Vagina (tissue), 2 donors: ENCODE measurements around the gene RSRP1. TPM values are rescaled to one million over a fixed set of nuclear protein-coding genes. Genes with fewer than 3 reads are reported as not detected.
"Not testable (repeated sequence)": the region's sequence is repeated elsewhere in the genome, so short reads cannot be mapped to it uniquely, and the experiment has no call there.

Experiments used
- DNase-seq, 2 donors: peaks; one replicate each; pipeline ENCODE4 v3.0.0-alpha.2; 2017; ENCODE audit errors: extremely low spot score in 2 of 2
- H3K27ac ChIP-seq: fragments of 200-600 bp; sonication (generic); one replicate; pipeline ENCODE4 v1.5.1; 2019
- H3K27me3 ChIP-seq: fragments of 200-600 bp; sonication (generic); one replicate; pipeline ENCODE4 v1.5.1; 2019
- H3K36me3 ChIP-seq, 2 donors: fragments of 200-600 bp; sonication (generic); one replicate each; pipeline ENCODE4 v1.5.1; 2017 to 2019
- H3K4me1 ChIP-seq: fragments of 200-600 bp; sonication (generic); one replicate; pipeline ENCODE4 v1.5.1; 2019
- H3K4me3 ChIP-seq, 2 donors: fragments of 200-600 bp; sonication (generic); 1 replicate in 1 of 2; 2 replicates in 1 of 2; pipeline ENCODE4 v1.5.1; 2016 to 2019
- H3K9me3 ChIP-seq: fragments of 200-600 bp; sonication (generic); one replicate; pipeline ENCODE4 v1.5.1; 2019
- CTCF ChIP-seq, 3 experiments: fragments of 450-650 bp in 2 of 3; fragments of 200-600 bp in 1 of 3; sonication (generic) in 1 of 3; IDR thresholded peaks; one replicate each; pipeline ENCODE4 v1.5.1; 2017 to 2019; ENCODE audit warnings: antibody characterized with exemption in 3 of 3, mild to moderate bottlenecking in 2 of 3, moderate library complexity in 2 of 3
- POLR2A ChIP-seq, 2 donors: fragments of 450-650 bp; IDR thresholded peaks; one replicate each; pipeline ENCODE4 v1.6.1; 2017; ENCODE audit warnings: antibody characterized with exemption in 2 of 2, mild to moderate bottlenecking in 2 of 2, moderate library complexity in 2 of 2
- POLR2AphosphoS5 ChIP-seq, 2 donors: sonication (generic); formaldehyde crosslinking; IDR thresholded peaks; one replicate each; pipeline ENCODE4 v1.9.0; 2017; ENCODE audit warnings: antibody characterized with exemption in 2 of 2, mild to moderate bottlenecking in 2 of 2, low read depth in 1 of 2; ENCODE audit not compliant: insufficient read depth in 1 of 2
- intact Hi-C: fragments of 100-400 bp; cut with DNase I; formaldehyde crosslinking; loops from one replicate; pipeline ENCODE4 v1.15.1; 2023
- total RNA-seq: library from RNA; depleted of rRNA; stranded (reverse); fragments of >200 nt; gene quantifications from one replicate; pipeline ENCODE4 v1.2.3, GENCODE V29; 2016

Gene RSRP1
- total RNA-seq, 1 donor from 2014 or later = 163 TPM

DNA sequence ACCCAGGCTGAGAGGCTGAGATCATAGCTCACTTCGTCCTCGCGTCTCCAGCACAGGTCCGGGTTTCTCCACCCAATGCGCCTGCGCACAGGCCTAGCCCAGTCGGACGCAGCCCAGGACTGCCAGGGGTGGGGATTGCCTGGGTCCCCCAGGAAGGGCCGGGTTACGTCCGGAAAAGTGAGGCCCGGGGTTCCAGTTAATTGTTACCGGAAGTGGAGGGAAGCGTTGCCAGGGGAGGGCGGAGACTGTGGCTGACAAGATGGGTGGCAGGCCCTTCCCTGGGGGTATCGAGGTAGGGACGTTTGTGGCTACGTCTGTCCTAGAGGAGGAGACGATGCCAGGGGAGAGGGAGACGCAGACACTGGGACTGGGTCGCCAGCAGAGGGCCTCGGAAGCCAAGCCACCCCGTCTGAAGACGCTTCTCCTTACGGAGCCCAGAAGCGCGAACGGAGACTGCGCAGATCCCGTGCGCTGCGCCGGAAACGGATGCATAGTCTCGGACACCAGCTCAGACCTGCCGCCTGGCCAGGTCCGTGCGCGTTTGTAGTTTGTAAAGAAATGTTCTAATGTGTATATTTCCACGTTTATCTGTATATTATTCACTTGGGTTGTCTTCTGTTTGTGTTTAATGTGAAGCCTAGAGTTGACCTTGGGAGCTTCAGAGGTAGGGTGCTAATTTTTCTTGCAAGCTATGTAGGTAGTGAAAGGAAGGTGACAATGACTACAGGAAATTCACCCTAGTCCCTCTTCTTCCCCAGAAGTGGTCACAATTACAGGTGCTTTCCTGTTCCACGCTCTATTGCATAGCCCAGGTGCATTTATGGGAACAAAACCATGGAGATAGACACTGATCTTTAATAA is 7.3 kb downstream of the RSRP1 start:
- intact Hi-C loops = no loop called here
- Histone ChIP-seq H3K4me3 (peak overlapping the region; percentile 46 to 49), H3K36me3 (peaks cover 0 to 37% of the 10 kb centered on the region in 2 donors), H3K4me1 (peaks cover 30% of the 10 kb centered on the region), H3K9me3 (no peaks in the 10 kb centered on the region), H3K27me3 (no peaks in the 10 kb centered on the region), H3K27ac (peak overlapping the region; percentile 89)
- TF ChIP-seq POLR2A (IDR thresholded peaks at IDR 0.05) (no peak), POLR2AphosphoS5 (IDR thresholded peaks at IDR 0.05; ENCODE audit: insufficient read depth in 1 of 2, low read depth in 1 of 2) (peak; percentile 87), CTCF (IDR thresholded peaks at IDR 0.05) (peak; percentile 48 to 64 (median 51))
- DNase-seq = peak; percentile 94 to 97

DNA sequence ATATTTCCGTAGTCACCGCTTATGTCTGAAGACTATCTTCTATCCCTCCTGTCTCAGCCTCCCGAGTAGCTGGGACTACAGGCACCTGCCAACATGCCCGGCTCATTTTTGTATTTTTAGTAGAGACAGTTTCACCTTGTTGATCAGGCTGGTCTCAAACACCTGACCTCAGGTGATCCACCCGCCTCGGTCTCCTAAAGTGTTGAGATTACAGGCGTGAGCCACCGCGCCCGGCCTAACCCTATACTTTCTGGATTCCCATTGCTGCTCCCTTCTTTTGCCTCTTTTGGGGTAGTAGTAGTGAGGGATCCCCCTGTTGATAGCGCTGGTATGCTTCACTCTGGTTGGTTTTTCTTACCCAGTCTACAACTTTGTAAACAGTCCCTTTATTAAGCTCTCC is 9.2 kb downstream of the RSRP1 start:
- no peak for DNase-seq
- TF ChIP-seq POLR2AphosphoS5 (IDR thresholded peaks at IDR 0.05; ENCODE audit: insufficient read depth in 1 of 2, low read depth in 1 of 2) (no peak), POLR2A (IDR thresholded peaks at IDR 0.05) (no peak), CTCF (IDR thresholded peaks at IDR 0.05) (no peak)
- Histone ChIP-seq H3K27me3 (no peaks in the 10 kb centered on the region), H3K27ac (no peak overlapping the region), H3K4me3 (no peak overlapping the region), H3K9me3 (no peaks in the 10 kb centered on the region), H3K4me1 (peaks cover 32% of the 10 kb centered on the region), H3K36me3 (peaks cover 0 to 20% of the 10 kb centered on the region in 2 donors)
- intact Hi-C loops = no loop called here

- H3K36me3 ChIP-seq, H3K4me3 ChIP-seq, H3K9me3 ChIP-seq, DNase-seq, H3K27ac ChIP-seq, H3K27me3 ChIP-seq, intact Hi-C loops: not testable (repeated sequence)
- H3K4me1 ChIP-seq = peaks cover 39% of the 10 kb centered on the region
Measured at GRCh38 chr1:25236261-25236660, 11.0 kb downstream of the RSRP1 start.

DNA sequence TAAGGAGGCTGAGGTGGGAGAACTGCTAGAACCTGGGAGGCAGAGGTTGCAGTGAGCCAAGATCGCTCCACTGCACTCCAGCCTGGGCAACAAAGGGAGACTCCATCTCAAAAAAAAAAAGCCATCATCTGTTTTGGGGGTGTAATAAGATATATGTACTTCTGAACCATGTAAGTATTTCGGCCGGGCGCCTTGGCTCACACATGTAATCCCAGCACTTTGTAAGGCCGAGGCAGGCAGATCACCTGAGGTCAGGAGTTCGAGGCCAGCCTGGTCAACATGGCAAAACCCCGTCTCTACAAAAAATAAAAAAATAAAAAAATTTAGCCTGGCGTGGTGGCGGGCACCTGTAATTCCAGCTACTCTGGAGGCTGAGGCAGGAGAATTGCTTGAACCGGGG is 11.8 kb downstream of the RSRP1 start:
- H3K9me3 ChIP-seq, DNase-seq, H3K27ac ChIP-seq, H3K36me3 ChIP-seq, intact Hi-C loops, H3K4me3 ChIP-seq, H3K27me3 ChIP-seq: not testable (repeated sequence)
- H3K4me1 ChIP-seq = peaks cover 39% of the 10 kb centered on the region

DNA sequence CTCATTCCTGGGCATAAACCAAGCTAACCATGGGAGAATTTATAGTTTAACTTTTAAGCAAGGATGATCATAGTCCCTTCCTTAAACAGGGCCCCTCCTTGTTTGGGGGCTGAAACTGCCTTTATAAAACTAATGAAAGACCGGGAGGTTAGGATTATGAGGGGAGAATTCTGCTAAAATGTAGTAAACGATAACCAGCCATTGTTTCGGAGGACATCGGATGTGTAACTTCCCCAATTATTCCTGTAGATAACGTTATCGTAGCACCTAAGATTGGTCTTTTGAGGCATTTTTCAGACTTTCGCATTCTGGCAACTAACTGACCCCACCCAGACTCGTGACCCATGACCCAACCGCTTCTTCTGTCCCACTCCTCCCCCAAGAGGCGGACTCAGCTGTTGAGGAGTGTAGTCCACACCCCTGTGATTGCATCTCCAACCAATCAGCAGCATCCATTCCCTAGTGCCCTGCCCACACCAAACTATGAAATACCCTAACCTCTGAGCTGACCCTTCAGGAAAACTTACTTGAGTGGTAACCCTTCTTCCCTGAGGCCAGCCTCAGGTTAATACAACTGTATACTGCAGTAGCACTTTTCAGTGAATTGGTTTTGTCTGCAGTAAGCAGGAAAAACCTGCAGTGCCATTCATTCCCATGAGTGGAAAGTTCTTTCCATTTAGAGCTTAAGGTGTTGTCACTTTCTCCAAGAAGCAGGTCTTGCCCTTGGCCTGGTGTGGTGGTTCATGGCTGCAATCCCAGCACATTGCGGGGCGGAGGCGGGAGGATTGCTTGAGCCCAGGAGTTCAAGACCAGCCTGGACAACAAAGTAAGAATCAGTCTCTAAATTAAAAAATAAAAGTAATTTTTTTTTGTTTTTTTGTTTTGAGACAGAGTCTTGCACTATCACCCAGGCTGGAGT is 14.1 kb downstream of the RSRP1 start:
- no peaks in the 10 kb centered on the region for H3K27me3 ChIP-seq
- peak overlapping the region; percentile 93 for H3K27ac ChIP-seq
- H3K9me3 ChIP-seq = no peaks in the 10 kb centered on the region
- intact Hi-C loops = no loop called here
- H3K36me3 ChIP-seq = peaks cover 0 to 13% of the 10 kb centered on the region in 2 donors
- peak in 1 of 2 donors; percentile 93 for DNase-seq
- TF ChIP-seq CTCF (IDR thresholded peaks at IDR 0.05) (no peak), POLR2A (IDR thresholded peaks at IDR 0.05) (no peak), POLR2AphosphoS5 (IDR thresholded peaks at IDR 0.05; ENCODE audit: insufficient read depth in 1 of 2, low read depth in 1 of 2) (peak in 1 of 2 donors; percentile 47)
- peaks cover 31% of the 10 kb centered on the region for H3K4me1 ChIP-seq
- peak overlapping the region; percentile 74 to 79 for H3K4me3 ChIP-seq
